Measurements from ENCODE around the gene CRNKL1.

DNA sequence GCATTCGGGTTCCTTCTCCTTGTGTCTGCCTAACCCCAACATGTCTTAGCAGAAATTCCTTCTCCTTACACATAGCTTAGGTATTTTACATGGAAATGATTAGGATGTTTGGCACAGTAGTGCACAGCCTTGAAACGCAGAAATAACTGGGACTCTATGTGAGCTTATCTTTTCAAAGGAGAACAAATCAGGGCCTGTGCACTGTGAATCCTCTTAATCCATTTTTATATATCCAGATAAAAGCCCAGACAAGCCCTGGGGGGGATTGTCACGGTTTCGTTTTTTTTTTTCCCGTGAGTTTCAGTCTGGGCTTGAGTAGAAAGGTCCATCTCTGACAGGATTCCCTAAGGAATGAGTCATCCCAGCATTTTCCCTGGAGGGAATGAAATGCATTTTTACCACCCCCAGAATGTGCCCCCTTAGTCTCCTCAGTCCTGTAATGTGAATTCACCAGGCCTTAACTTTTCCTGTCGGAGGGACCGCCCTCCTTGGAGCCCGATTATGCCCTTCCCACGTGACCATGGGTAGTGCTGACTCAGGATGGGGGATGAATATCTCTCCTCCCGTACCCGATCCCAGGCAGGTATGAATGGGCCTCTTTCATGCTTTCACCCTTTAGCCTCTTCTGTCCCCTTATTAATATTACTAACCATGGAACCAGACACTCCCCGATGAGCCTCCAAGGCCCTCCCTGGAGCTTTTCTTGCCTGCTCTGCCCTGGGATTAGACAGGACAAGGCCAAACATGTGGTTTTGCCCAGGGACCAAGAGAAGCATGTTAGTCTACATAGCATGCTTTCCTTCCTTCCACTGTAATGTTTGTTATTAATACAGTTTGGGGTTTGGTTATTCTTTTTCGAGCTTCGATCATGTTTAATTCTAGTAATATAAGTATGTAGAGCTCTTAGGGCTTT, 59.0 kb downstream of the CRNKL1 start:
- TF ChIP-seq RCOR1 (IDR thresholded peaks at IDR 0.05; ENCODE audit: insufficient replicate concordance, low read length), result peak; percentile 23
- no peak for TF ChIP-seq CTCF (conservative IDR thresholded peaks at IDR 0.05; ENCODE audit: low read depth, low read length)
- TF ChIP-seq POLR2A (IDR thresholded peaks at IDR 0.05; ENCODE audit: low read depth, low read length), result no peak
- TF ChIP-seq, protein P1, sequence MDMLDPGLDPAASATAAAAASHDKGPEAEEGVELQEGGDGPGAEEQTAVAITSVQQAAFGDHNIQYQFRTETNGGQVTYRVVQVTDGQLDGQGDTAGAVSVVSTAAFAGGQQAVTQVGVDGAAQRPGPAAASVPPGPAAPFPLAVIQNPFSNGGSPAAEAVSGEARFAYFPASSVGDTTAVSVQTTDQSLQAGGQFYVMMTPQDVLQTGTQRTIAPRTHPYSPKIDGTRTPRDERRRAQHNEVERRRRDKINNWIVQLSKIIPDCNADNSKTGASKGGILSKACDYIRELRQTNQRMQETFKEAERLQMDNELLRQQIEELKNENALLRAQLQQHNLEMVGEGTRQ (IDR thresholded peaks at IDR 0.05; ENCODE audit: low read depth, low read length), result peak; percentile 92
- no peak for TF ChIP-seq RAD21 (IDR thresholded peaks at IDR 0.05; ENCODE audit: low read length)
- TF ChIP-seq RFX5 (IDR thresholded peaks at IDR 0.05; ENCODE audit: low read depth, low read length), result no peak
- peak; percentile 36; the same call in 1 of the 2 replicates for TF ChIP-seq MAZ (IDR thresholded peaks at IDR 0.05; ENCODE audit: borderline replicate concordance, low read depth, low read length)
- TF ChIP-seq FOS (IDR thresholded peaks at IDR 0.05; ENCODE audit: low read depth, low read length), result peak; percentile 68
- peak; percentile 54; the same call in 1 of the 2 replicates for TF ChIP-seq MXI1 (IDR thresholded peaks at IDR 0.05; ENCODE audit: borderline replicate concordance, low read depth, low read length)
- TF ChIP-seq SMC3 (IDR thresholded peaks at IDR 0.05; ENCODE audit: low read depth, low read length), result peak; percentile 15; the same call in 1 of the 2 replicates
- TF ChIP-seq, protein P2, sequence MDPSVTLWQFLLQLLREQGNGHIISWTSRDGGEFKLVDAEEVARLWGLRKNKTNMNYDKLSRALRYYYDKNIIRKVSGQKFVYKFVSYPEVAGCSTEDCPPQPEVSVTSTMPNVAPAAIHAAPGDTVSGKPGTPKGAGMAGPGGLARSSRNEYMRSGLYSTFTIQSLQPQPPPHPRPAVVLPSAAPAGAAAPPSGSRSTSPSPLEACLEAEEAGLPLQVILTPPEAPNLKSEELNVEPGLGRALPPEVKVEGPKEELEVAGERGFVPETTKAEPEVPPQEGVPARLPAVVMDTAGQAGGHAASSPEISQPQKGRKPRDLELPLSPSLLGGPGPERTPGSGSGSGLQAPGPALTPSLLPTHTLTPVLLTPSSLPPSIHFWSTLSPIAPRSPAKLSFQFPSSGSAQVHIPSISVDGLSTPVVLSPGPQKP (IDR thresholded peaks at IDR 0.05; ENCODE audit: borderline replicate concordance, low read depth, low read length), result no peak
- peak; percentile 94 for TF ChIP-seq MAFK (IDR thresholded peaks at IDR 0.05; ENCODE audit: low read depth, low read length)
